Smooth muscle cell (in vitro differentiated cells): ENCODE measurements around the gene NELL2. TPM values are rescaled to one million over a fixed set of nuclear protein-coding genes. Genes with fewer than 3 reads are reported as not detected.

Experiments
- DNase-seq: peaks from one replicate; lab custom pipeline; 2025; ENCODE audit not compliant: unreplicated experiment; lab: John Stamatoyannopoulos, UW
- H2AFZ ChIP-seq: fragments of 200-600 bp; sonication (generic); 2 replicates; pipeline ENCODE4 v1.6.0; 2016; ENCODE audit warnings: antibody characterized with exemption, low read depth, mild to moderate bottlenecking
- H3F3A ChIP-seq: fragments of 200-600 bp; sonication (generic); 2 replicates; pipeline ENCODE4 v1.6.0; 2017; ENCODE audit warnings: antibody characterized with exemption, low read depth
- H3K27ac ChIP-seq: fragments of 200-600 bp; sonication (generic); 2 replicates; pipeline ENCODE4 v1.5.1; 2016; ENCODE audit warnings: low read depth, mild to moderate bottlenecking
- H3K27me3 ChIP-seq: fragments of 200-600 bp; sonication (generic); 2 replicates; pipeline ENCODE4 v1.6.1; 2016; ENCODE audit warnings: low read depth, mild to moderate bottlenecking
- H3K36me3 ChIP-seq: fragments of 200-600 bp; sonication (generic); 2 replicates; pipeline ENCODE4 v1.5.1; 2016; ENCODE audit warnings: low read depth
- H3K4me1 ChIP-seq: fragments of 200-600 bp; sonication (generic); 2 replicates; pipeline ENCODE4 v1.5.1; 2016; ENCODE audit warnings: low read depth
- H3K4me2 ChIP-seq: fragments of 200-600 bp; sonication (generic); 2 replicates; pipeline ENCODE4 v1.6.0; 2016; ENCODE audit warnings: mild to moderate bottlenecking
- H3K4me3 ChIP-seq: fragments of 200-600 bp; sonication (generic); 2 replicates; pipeline ENCODE4 v1.5.1; 2016; ENCODE audit warnings: mild to moderate bottlenecking
- H3K79me2 ChIP-seq: fragments of 200-600 bp; sonication (generic); 2 replicates; pipeline ENCODE4 v1.6.0; 2016; ENCODE audit warnings: low read depth, mild to moderate bottlenecking
- H3K9ac ChIP-seq: fragments of 200-600 bp; sonication (generic); 2 replicates; pipeline ENCODE4 v1.6.0; 2016; ENCODE audit warnings: low read depth
- H3K9me3 ChIP-seq: fragments of 200-600 bp; sonication (generic); replicated peaks from 2 replicates; pipeline ENCODE4 v1.5.1; 2016; ENCODE audit warnings: low read depth
- H4K20me1 ChIP-seq: fragments of 200-600 bp; sonication (generic); 2 replicates; pipeline ENCODE4 v1.6.0; 2016; ENCODE audit warnings: low read depth
- WGBS: methylation state at CpG from one replicate; pipeline ENCODE4 v1.1.7; 2016; ENCODE audit warnings: low lambda C conversion rate; 5-methylcytosine and 5-hydroxymethylcytosine counted together
- polyA plus RNA-seq: library from polyadenylated mRNA; unstranded; fragments of >200 nt; fragmentation: Nextera tagmentation; extraction: Ambion mirVana; gene quantifications from 2 replicates; pipeline ENCODE4 v1.2.1, GENCODE V29; 2016
- total RNA-seq: library from RNA; depleted of rRNA; stranded (reverse); fragments of >200 nt; gene quantifications from 2 replicates; pipeline ENCODE4 v1.2.3, GENCODE V29; 2014
- TF ChIP-seq, protein P1 (sequence below): fragments of 200-600 bp; sonication (generic); IDR thresholded peaks from 2 replicates; pipeline ENCODE4 v1.5.1; 2017; ENCODE audit warnings: borderline replicate concordance, mild to moderate bottlenecking, antibody characterized with exemption; ENCODE audit not compliant: insufficient read depth, poor library complexity, severe bottlenecking

Gene NELL2
- total and polyA plus RNA-seq, 2 experiments from 2014 or later: 16.8 TPM; not detected in 1

DNA sequence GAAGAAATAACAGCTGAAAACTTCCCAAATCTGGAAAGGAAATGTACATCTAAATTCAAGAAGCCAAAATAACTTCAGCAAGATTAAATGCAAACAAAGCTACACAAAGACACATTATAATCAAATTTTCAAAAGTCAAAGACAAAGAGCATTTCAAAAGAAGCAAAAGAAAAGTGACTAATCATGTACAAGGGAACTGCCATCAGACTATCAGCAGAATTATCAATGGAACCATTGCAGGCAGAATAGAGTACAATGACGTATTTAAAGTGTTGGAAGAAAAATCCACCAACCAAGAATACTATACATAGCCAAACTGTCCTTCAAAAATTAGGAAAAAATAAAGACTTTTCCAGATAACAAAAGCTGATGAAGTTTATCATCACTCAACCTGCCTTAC, 147.5 kb downstream of the NELL2 start:
- Histone ChIP-seq H3K4me3 (no peak overlapping the region), H3K9ac (no peak overlapping the region), H3K79me2 (no peaks in the 10 kb centered on the region), H3K4me2 (no peak overlapping the region), H3F3A (no peaks in the 10 kb centered on the region), H3K9me3 (peaks cover 3% of the 10 kb centered on the region), H3K27ac (no peak overlapping the region), H3K4me1 (no peaks in the 10 kb centered on the region), H3K27me3 (no peaks in the 10 kb centered on the region), H3K36me3 (no peaks in the 10 kb centered on the region), H2AFZ (no peak overlapping the region), H4K20me1 (no peaks in the 10 kb centered on the region)
- no peak for DNase-seq
- TF ChIP-seq, protein P1, sequence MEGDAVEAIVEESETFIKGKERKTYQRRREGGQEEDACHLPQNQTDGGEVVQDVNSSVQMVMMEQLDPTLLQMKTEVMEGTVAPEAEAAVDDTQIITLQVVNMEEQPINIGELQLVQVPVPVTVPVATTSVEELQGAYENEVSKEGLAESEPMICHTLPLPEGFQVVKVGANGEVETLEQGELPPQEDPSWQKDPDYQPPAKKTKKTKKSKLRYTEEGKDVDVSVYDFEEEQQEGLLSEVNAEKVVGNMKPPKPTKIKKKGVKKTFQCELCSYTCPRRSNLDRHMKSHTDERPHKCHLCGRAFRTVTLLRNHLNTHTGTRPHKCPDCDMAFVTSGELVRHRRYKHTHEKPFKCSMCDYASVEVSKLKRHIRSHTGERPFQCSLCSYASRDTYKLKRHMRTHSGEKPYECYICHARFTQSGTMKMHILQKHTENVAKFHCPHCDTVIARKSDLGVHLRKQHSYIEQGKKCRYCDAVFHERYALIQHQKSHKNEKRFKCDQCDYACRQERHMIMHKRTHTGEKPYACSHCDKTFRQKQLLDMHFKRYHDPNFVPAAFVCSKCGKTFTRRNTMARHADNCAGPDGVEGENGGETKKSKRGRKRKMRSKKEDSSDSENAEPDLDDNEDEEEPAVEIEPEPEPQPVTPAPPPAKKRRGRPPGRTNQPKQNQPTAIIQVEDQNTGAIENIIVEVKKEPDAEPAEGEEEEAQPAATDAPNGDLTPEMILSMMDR: no peak
- 76% methylated on average over 1 of the region's 1 CpG for WGBS

DNA sequence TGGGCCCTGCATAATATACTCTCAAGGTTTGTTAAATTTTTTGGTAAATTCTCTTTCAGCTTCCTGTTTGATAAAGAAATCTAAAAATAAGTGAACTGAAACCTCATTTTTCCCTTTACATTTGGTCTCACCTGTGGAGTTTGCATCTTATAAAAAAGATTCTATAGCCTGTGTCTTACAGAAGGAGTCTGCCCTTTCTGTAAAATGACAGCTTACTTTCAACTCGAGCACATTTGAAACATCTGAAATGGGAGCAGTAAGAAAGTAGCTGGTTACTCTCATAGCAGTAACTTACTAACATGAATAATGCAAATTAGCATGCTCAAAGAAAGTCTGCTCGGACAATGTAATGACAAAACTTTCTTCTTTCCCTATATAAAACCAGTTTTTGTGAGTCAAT, 155.8 kb downstream of the NELL2 start:
- no peaks in the 10 kb centered on the region for H3K9me3 ChIP-seq
- WGBS: 83% methylated on average over 2 of the region's 2 CpGs
- no peaks in the 10 kb centered on the region for H3F3A ChIP-seq
- no peaks in the 10 kb centered on the region for H3K79me2 ChIP-seq
- no peak overlapping the region for H2AFZ ChIP-seq
- no peak overlapping the region for H3K27ac ChIP-seq
- H3K4me1 ChIP-seq: peaks cover 5% of the 10 kb centered on the region
- H3K9ac ChIP-seq: no peak overlapping the region
- TF ChIP-seq, protein P1: no peak
- no peaks in the 10 kb centered on the region for H4K20me1 ChIP-seq
- no peaks in the 10 kb centered on the region for H3K36me3 ChIP-seq
- H3K4me3 ChIP-seq: no peak overlapping the region
- DNase-seq: no peak
- no peak overlapping the region for H3K4me2 ChIP-seq
- H3K27me3 ChIP-seq: no peaks in the 10 kb centered on the region

DNA sequence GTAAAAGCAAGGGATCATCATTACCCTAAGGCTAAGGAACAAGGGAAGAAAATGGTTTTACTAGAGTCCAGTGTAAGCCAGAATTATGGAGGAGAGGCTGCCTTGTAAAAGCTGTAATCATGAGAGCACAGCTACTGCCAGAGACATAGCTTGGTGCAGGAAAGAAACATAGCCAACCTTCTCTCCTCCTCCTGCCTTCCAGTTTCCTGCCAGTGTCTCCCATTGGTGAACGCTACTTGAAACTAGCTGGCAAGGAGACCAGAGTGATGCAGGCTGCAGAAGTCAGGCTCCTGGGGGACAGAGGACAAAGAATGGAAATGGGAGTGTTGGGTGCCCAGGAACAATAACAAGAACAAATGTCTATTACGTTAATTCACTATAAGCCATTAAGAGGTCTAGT, 158.5 kb downstream of the NELL2 start:
- Histone ChIP-seq H3K9me3 (no peaks in the 10 kb centered on the region), H3K27me3 (no peaks in the 10 kb centered on the region), H4K20me1 (no peaks in the 10 kb centered on the region), H2AFZ (no peak overlapping the region), H3K4me1 (peaks cover 5% of the 10 kb centered on the region), H3K27ac (no peak overlapping the region), H3F3A (no peaks in the 10 kb centered on the region), H3K4me3 (no peak overlapping the region), H3K79me2 (no peaks in the 10 kb centered on the region), H3K4me2 (no peak overlapping the region), H3K36me3 (no peaks in the 10 kb centered on the region), H3K9ac (no peak overlapping the region)
- TF ChIP-seq, protein P1: no peak
- no peak for DNase-seq
- 84% methylated on average over 2 of the region's 2 CpGs for WGBS

DNA sequence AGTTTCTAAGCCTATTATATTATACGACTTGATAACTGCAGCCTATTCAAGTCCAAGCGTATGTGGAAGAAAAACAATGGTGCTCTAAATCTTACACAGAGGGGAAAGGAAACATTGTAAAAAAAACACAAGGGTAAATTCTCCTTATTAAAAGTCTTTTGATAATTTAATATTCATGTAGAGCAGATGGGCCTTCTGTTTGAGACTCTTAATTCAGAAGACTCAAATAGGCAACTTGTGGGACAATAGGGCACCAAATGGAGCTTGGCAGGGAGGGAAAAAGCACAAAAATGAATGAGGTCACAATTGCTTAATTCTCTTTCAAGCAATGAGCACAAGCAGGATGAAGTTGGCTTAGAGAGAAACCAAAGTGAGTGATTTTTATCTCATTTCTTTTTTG, 159.4 kb downstream of the NELL2 start:
- no peak overlapping the region for H3K27ac ChIP-seq
- no peaks in the 10 kb centered on the region for H3K79me2 ChIP-seq
- H3K4me2 ChIP-seq: no peak overlapping the region
- 91% methylated on average over 2 of the region's 2 CpGs for WGBS
- H3K4me3 ChIP-seq: no peak overlapping the region
- TF ChIP-seq, protein P1: no peak
- no peak overlapping the region for H2AFZ ChIP-seq
- peaks cover 5% of the 10 kb centered on the region for H3K4me1 ChIP-seq
- H3K9ac ChIP-seq: no peak overlapping the region
- no peak for DNase-seq
- no peaks in the 10 kb centered on the region for H4K20me1 ChIP-seq
- no peaks in the 10 kb centered on the region for H3F3A ChIP-seq
- H3K9me3 ChIP-seq: no peaks in the 10 kb centered on the region
- H3K27me3 ChIP-seq: no peaks in the 10 kb centered on the region
- no peaks in the 10 kb centered on the region for H3K36me3 ChIP-seq
